Peyer's patch (tissue), 4 donors: Measurements from ENCODE around the gene C19orf47. TPM values are rescaled to one million over a fixed set of nuclear protein-coding genes. Genes with fewer than 3 reads are reported as not detected.
"Not testable (repeated sequence)": the region's sequence is repeated elsewhere in the genome, so short reads cannot be mapped to it uniquely, and the experiment has no call there.

ENCODE experiments used
- DNase-seq, 3 donors: peaks; one replicate each; pipeline ENCODE4 v3.0.0-alpha.2; 2017 to 2019
- H3K27ac ChIP-seq, 4 donors: fragments of 200-600 bp; sonication (generic); one replicate each; pipeline ENCODE4 v1.5.1; 2016 to 2019
- H3K27me3 ChIP-seq, 2 donors: fragments of 200-600 bp; sonication (generic); one replicate each; pipeline ENCODE4 v1.5.1; 2019
- H3K36me3 ChIP-seq, 3 donors: fragments of 200-600 bp; sonication (generic); one replicate each; pipeline ENCODE4 v1.5.1; 2016 to 2019
- H3K4me1 ChIP-seq, 4 donors: fragments of 200-600 bp; sonication (generic); one replicate each; pipeline ENCODE4 v1.5.1; 2016 to 2019
- H3K4me3 ChIP-seq, 4 donors: fragments of 200-600 bp; sonication (generic); 1 replicate in 3 of 4; 2 replicates in 1 of 4; pipeline ENCODE4 v1.5.1; 2016 to 2019; ENCODE audit warnings: mild to moderate bottlenecking in 1 of 4
- H3K9me3 ChIP-seq, 4 donors: fragments of 200-600 bp; sonication (generic); one replicate each; pipeline ENCODE4 v1.5.1; 2016 to 2019; ENCODE audit warnings: mild to moderate bottlenecking in 1 of 4
- CTCF ChIP-seq, 6 experiments: fragments of 450-650 bp in 4 of 6; fragments of 200-600 bp in 2 of 6; sonication (generic) in 1 of 6; IDR thresholded peaks; one replicate each; pipeline ENCODE4 v1.5.1; 2017 to 2019; ENCODE audit warnings: antibody characterized with exemption in 6 of 6, mild to moderate bottlenecking in 3 of 6, moderate library complexity in 1 of 6
- POLR2A ChIP-seq, 2 donors: fragments of 450-650 bp; IDR thresholded peaks; one replicate each; pipeline ENCODE4 v1.5.1; 2017; ENCODE audit warnings: antibody characterized with exemption in 2 of 2, mild to moderate bottlenecking in 2 of 2, moderate library complexity in 2 of 2
- total RNA-seq, 4 donors: library from RNA; depleted of rRNA; stranded (reverse); fragments of >200 nt; gene quantifications; one replicate each; pipeline ENCODE4 v1.1.0, GENCODE V29; 2016

Gene C19orf47
- total RNA-seq, 4 donors from 2014 or later: 5.8 to 11.3 (median 9.9) TPM

DNA sequence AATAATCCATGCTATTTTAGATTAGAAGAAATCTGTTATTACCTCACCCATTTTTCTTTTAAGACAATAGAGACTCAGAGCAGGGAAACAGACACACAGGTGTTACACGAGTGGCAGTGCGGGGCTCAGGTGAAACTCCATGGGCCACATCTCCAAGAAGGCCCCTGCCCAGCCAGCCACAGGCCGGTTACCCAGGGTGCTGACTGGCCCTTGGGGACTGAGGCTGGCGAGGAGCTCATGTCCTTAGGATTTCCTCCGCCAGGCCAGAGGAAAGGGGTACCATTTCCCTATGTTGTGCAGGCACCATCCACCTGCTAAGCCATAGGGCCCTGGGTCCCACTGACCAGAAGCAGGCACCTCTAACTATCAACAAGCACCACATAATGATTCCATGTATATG is 10.6 kb downstream of the C19orf47 start:
- H3K4me1 ChIP-seq: no peaks in the 10 kb centered on the region
- peaks cover 0 to 25% (median 0%) of the 10 kb centered on the region in 3 donors for H3K36me3 ChIP-seq
- no peak for DNase-seq
- no peak overlapping the region for H3K4me3 ChIP-seq
- H3K27me3 ChIP-seq: no peaks in the 10 kb centered on the region
- no peak for TF ChIP-seq POLR2A (IDR thresholded peaks at IDR 0.05)
- TF ChIP-seq CTCF (IDR thresholded peaks at IDR 0.05): no peak
- H3K27ac ChIP-seq: no peak overlapping the region
- H3K9me3 ChIP-seq: no peaks in the 10 kb centered on the region

- no peak overlapping the region for H3K4me3 ChIP-seq
- no peaks in the 10 kb centered on the region for H3K27me3 ChIP-seq
- no peaks in the 10 kb centered on the region for H3K4me1 ChIP-seq
- H3K36me3 ChIP-seq: peaks cover 0 to 30% (median 0%) of the 10 kb centered on the region in 3 donors
- TF ChIP-seq CTCF (IDR thresholded peaks at IDR 0.05) (no peak), POLR2A (IDR thresholded peaks at IDR 0.05) (no peak)
- no peak for DNase-seq
- no peak overlapping the region for H3K27ac ChIP-seq
- no peaks in the 10 kb centered on the region for H3K9me3 ChIP-seq
Measured at GRCh38 chr19:40337107-40337506, 11.1 kb downstream of the C19orf47 start.

- no peak for TF ChIP-seq POLR2A (IDR thresholded peaks at IDR 0.05)
- no peak for TF ChIP-seq CTCF (IDR thresholded peaks at IDR 0.05)
- Histone ChIP-seq H3K4me1 (no peaks in the 10 kb centered on the region), H3K27me3 (no peaks in the 10 kb centered on the region), H3K4me3 (no peak overlapping the region), H3K36me3 (peaks cover 0 to 36% (median 0%) of the 10 kb centered on the region in 3 donors), H3K27ac (no peak overlapping the region), H3K9me3 (no peaks in the 10 kb centered on the region)
- DNase-seq: no peak
Measured at GRCh38 chr19:40336601-40336900, 11.6 kb downstream of the C19orf47 start.

DNA sequence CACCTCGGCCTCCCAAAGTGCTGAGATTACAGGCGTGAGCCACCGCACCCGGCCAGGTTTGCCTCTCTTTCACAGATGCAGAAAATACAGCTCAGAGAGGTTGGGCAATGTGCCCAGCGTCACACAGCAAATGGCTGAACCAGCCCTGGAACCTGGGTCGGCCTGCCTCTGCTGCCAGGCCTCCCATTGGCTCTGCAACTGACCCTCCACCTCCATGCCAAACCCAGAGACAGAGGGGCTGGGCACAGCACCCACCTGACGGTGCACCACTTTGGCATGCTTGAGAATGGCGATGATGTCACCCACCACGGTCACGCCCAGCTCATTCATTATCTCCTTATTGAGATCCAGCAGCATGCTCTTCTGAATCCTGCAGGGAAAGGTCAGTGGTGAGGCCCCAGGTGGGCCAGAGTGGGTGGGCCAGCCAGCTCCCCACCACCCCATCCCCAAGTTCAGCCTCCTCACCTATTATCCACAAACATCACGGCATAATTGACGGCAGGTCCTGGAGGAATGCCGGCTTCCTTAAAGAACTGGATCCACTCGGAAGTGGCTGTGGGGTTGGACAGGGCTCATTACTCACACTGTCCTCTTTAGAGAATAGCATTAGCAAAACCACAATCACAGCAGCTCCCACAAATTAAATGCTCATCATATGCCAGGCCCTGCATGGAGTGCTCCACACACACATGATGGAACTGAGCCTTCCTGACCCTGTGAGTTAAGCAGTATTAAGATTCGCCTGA is 12.2 kb downstream of the C19orf47 start:
- H3K27me3 ChIP-seq: no peaks in the 10 kb centered on the region
- no peak overlapping the region for H3K4me3 ChIP-seq
- no peaks in the 10 kb centered on the region for H3K9me3 ChIP-seq
- H3K27ac ChIP-seq: no peak overlapping the region
- no peaks in the 10 kb centered on the region for H3K4me1 ChIP-seq
- H3K36me3 ChIP-seq: peaks cover 0 to 41% (median 0%) of the 10 kb centered on the region in 3 donors
- TF ChIP-seq POLR2A (IDR thresholded peaks at IDR 0.05) (no peak), CTCF (IDR thresholded peaks at IDR 0.05) (no peak)
- no peak for DNase-seq

DNA sequence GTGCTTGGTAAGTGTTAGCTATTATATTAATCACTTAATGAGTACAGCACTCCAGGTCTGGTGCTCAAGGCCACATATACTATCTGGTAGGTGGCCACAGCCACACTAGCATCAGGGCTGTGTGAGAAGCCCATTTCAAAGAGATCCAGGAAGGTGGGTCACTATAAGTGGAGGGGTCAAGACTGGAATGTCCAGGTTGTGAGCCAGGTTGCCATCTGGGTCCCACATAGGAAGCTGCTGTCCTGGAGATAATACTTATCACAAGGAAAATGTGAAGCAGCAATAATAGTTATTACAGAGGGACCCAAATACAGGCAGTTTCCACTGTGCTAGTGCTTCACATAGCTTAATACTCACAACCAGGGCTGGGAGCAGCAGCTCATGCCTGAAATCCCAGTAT is 13.1 kb downstream of the C19orf47 start:
- Histone ChIP-seq H3K9me3 (no peaks in the 10 kb centered on the region), H3K36me3 (peaks cover 0 to 47% (median 0%) of the 10 kb centered on the region in 3 donors), H3K27me3 (no peaks in the 10 kb centered on the region), H3K4me3 (no peak overlapping the region), H3K4me1 (no peaks in the 10 kb centered on the region), H3K27ac (no peak overlapping the region)
- TF ChIP-seq CTCF (IDR thresholded peaks at IDR 0.05) (no peak), POLR2A (IDR thresholded peaks at IDR 0.05) (no peak)
- DNase-seq: no peak

- not testable (repeated sequence) for DNase-seq, H3K4me3 ChIP-seq, H3K27me3 ChIP-seq, H3K27ac ChIP-seq, H3K9me3 ChIP-seq, H3K4me1 ChIP-seq
- peaks cover 0 to 55% (median 0%) of the 10 kb centered on the region in 3 donors for H3K36me3 ChIP-seq
Measured at GRCh38 chr19:40333083-40333482, 15.1 kb downstream of the C19orf47 start.
